ENCODE data around the gene NPTXR.

Gene NPTXR

GRCh38 chr22:38881464-38881871, 37.6 kb upstream of the NPTXR start:
- no peak overlapping the region for H3K4me3 ChIP-seq (ENCODE audit: low read depth, low read length)
- TF ChIP-seq CTCF (IDR thresholded peaks at IDR 0.05; ENCODE audit: borderline replicate concordance, insufficient read depth, low read depth, low read length): no peak

- no peak for TF ChIP-seq CTCF (IDR thresholded peaks at IDR 0.05; ENCODE audit: borderline replicate concordance, insufficient read depth, low read depth, low read length)
- H3K4me3 ChIP-seq (ENCODE audit: low read depth, low read length): no peak overlapping the region
These were observed 36.1 kb upstream of the NPTXR start for GRCh38 chr22:38879961-38880360.

GRCh38 chr22:38879108-38879729, 35.4 kb upstream of the NPTXR start:
- TF ChIP-seq CTCF (IDR thresholded peaks at IDR 0.05; ENCODE audit: borderline replicate concordance, insufficient read depth, low read depth, low read length): no peak

GRCh38 chr22:38878001-38878400, 34.2 kb upstream of the NPTXR start:
- TF ChIP-seq CTCF (IDR thresholded peaks at IDR 0.05; ENCODE audit: borderline replicate concordance, insufficient read depth, low read depth, low read length): no peak
- no peak overlapping the region for H3K4me3 ChIP-seq (ENCODE audit: low read depth, low read length)

More at GRCh38 chr22:38879108-38879729, 35.4 kb upstream of the NPTXR start:
- no peak overlapping the region for H3K4me3 ChIP-seq (ENCODE audit: low read depth, low read length)

- no peak for TF ChIP-seq CTCF (IDR thresholded peaks at IDR 0.05; ENCODE audit: borderline replicate concordance, insufficient read depth, low read depth, low read length)
- no peak overlapping the region for H3K4me3 ChIP-seq (ENCODE audit: low read depth, low read length)
These were observed 30.8 kb upstream of the NPTXR start for GRCh38 chr22:38874529-38875222.

- no peak for TF ChIP-seq CTCF (IDR thresholded peaks at IDR 0.05; ENCODE audit: borderline replicate concordance, insufficient read depth, low read depth, low read length)
- H3K4me3 ChIP-seq (ENCODE audit: low read depth, low read length): no peak overlapping the region
These were observed 29.9 kb upstream of the NPTXR start for GRCh38 chr22:38873469-38874411.

Measured in GM12875 (cell line).